IPS-20b (cell line): ENCODE results near the gene IL17C.

Source experiments
- H3K27ac ChIP-seq: one replicate; pipeline ENCODE4 v1.5.1; 2013; ENCODE audit warnings: low read length
- H3K27me3 ChIP-seq: 2 replicates; pipeline ENCODE4 v1.6.1; 2013; ENCODE audit warnings: mild to moderate bottlenecking, low read length, inconsistent platforms; ENCODE audit not compliant: insufficient read depth
- H3K36me3 ChIP-seq: 2 replicates; pipeline ENCODE4 v1.6.1; 2013; ENCODE audit warnings: low read depth, mild to moderate bottlenecking, inconsistent platforms, low read length, moderate library complexity; ENCODE audit not compliant: insufficient read depth
- H3K4me1 ChIP-seq: 2 replicates; pipeline ENCODE4 v1.6.1; 2013; ENCODE audit warnings: mild to moderate bottlenecking, control low read depth, inconsistent platforms, low read length, moderate library complexity; ENCODE audit not compliant: insufficient read depth
- H3K4me3 ChIP-seq: 2 replicates; pipeline ENCODE4 v1.5.1; 2013; ENCODE audit warnings: mild to moderate bottlenecking, low read length, inconsistent platforms
- H3K9ac ChIP-seq: 2 replicates; pipeline ENCODE4 v1.6.1; 2013; ENCODE audit warnings: low read depth, mild to moderate bottlenecking, inconsistent platforms, low read length, moderate library complexity
- H3K9me3 ChIP-seq: 2 replicates; pipeline ENCODE4 v1.6.1; 2013; ENCODE audit warnings: mild to moderate bottlenecking, low read depth, low read length, inconsistent platforms; ENCODE audit not compliant: insufficient read depth

The IL17C gene

DNA sequence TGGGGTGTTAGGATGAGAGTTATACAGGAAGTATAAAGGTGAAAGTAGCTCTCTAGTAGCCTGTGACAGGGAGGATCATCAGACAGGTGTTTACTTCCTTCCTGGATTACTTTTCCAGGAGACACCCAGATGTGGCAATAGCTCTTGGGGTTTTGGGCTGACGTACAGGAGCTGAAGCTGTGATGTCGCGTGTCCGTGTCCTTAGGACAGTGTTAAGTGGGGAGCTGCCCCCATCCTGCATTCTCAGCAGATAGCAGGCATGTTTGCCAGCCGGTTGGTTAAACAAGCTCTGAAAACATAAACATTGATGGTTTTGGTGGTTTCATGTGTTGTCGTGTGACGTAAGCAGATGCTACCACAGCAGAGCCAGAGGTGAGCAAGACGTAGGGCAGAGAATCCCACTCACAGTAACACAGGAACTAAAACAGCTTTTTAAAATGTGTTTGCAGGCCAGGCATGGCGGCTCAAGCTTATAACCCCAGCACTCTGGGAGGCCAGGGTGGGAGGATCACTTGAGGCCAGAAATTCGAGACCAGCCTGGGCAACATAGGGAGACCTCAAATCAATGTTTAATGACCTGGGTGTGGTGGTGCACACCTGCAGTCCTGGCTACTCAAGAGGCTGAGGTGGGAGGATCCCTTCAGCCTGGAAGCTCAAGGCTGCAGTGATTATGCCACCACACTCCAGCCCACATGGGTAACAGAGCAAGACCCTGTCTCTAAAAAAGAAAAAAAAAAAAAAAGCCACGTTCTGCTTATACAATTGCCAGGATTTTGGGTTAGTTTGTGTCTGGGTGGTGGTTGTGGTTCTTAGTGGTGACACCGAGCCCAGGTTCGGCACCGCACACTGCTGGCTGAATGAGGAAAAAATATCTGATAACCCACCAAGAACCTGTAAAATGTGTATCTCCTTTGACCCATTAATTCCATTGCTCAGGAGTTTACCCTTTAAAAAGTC is 18.2 kb upstream of the IL17C start:
- Histone ChIP-seq H3K9me3 (no peaks in the 10 kb centered on the region), H3K4me1 (no peaks in the 10 kb centered on the region; the same call in 1 of the 2 replicates), H3K27me3 (no peaks in the 10 kb centered on the region), H3K36me3 (peaks cover 53% of the 10 kb centered on the region), H3K4me3 (no peak overlapping the region), H3K9ac (no peak overlapping the region), H3K27ac (no peak overlapping the region)

DNA sequence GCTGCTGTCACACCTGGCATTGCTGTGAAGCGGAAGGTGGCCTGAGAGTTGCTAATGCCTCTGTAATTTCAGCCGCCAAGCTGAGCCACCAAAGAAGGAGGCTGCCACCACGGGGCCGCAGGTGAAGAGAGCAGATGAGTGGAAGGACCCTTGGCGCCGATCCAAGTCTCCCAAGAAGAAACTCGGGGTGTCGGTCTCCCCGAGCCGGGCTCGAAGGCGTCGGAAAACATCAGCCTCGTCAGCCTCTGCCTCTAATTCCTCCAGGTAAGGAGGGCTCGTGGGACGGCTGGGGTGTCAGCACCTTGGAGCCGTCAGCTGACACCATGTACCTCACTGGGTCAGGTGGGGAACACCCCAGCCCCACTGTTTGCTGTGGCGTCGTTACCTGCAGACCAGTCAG is 16.2 kb upstream of the IL17C start:
- Histone ChIP-seq H3K4me3 (no peak overlapping the region), H3K27me3 (no peaks in the 10 kb centered on the region), H3K27ac (no peak overlapping the region), H3K9me3 (no peaks in the 10 kb centered on the region), H3K4me1 (no peaks in the 10 kb centered on the region; the same call in 1 of the 2 replicates), H3K36me3 (peaks cover 61% of the 10 kb centered on the region), H3K9ac (no peak overlapping the region)

DNA sequence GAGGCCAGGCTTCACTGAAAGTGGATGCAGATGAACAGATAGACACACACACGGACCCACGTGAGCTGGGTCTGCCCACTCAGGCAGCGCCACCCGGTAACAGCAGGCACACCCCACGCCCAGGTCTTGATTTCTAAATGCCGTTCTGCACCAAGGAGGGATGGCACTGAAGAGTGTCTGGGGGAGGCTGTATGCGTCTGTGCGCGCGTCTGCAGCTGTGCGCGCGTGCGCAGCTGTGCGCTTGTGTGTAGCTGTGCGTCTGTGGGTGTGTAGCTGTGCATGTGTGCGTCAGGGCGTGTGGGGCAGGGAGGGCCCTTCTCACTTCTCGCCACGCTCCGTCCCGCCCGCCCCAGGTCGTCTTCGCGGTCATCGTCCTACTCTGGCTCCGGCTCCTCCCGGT is 15.5 kb upstream of the IL17C start:
- no peak overlapping the region for H3K9ac ChIP-seq
- no peaks in the 10 kb centered on the region for H3K9me3 ChIP-seq
- H3K27ac ChIP-seq = no peak overlapping the region
- peaks cover 67% of the 10 kb centered on the region for H3K36me3 ChIP-seq
- H3K4me3 ChIP-seq = no peak overlapping the region
- H3K27me3 ChIP-seq = no peaks in the 10 kb centered on the region
- H3K4me1 ChIP-seq = no peaks in the 10 kb centered on the region; the same call in 1 of the 2 replicates

DNA sequence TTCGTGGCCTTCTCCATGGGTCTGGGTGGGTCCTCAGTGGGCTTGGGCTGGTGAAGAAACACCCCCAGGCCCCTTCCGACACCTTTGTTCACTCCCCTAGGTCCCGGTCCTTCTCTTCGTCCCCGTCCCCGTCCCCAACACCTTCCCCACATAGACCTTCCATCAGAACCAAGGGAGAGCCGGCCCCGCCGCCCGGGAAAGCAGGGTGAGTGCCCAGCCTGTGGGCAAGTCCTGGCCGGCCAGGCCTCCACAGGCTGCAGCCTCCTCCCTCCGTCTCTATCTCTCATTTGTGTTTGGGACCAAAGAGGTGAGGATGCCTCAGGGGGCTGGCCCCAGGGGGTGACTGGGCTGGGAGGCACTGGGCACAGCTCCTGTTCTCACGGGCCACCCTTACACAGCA is 14.5 kb upstream of the IL17C start:
- Histone ChIP-seq H3K27me3 (no peaks in the 10 kb centered on the region), H3K9me3 (no peaks in the 10 kb centered on the region), H3K27ac (no peak overlapping the region), H3K4me1 (no peaks in the 10 kb centered on the region; the same call in 1 of the 2 replicates), H3K9ac (no peak overlapping the region), H3K36me3 (peaks cover 68% of the 10 kb centered on the region), H3K4me3 (no peak overlapping the region)

DNA sequence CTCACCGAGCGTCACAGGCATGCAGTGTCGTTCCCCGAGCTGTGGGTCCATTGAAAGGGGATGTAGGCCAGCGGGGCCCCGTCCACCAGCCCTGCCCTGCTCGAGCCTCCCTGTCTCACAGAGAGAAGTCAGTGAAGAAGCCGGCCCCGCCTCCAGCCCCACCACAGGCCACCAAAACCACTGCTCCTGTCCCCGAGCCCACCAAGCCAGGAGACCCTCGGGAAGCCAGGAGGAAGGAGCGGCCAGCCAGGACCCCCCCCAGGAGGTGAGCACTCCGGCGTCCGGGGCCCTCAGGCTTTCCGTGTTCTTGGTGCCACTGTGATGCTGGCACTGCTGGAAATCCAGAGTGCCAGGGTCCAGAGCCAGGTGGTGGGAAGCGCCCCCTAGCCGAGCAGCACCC is 13.9 kb upstream of the IL17C start:
- H3K36me3 ChIP-seq = peaks cover 67% of the 10 kb centered on the region
- no peaks in the 10 kb centered on the region for H3K4me1 ChIP-seq
- no peak overlapping the region for H3K9ac ChIP-seq
- H3K9me3 ChIP-seq = no peaks in the 10 kb centered on the region
- H3K27ac ChIP-seq = no peak overlapping the region
- H3K4me3 ChIP-seq = no peak overlapping the region
- no peaks in the 10 kb centered on the region for H3K27me3 ChIP-seq

DNA sequence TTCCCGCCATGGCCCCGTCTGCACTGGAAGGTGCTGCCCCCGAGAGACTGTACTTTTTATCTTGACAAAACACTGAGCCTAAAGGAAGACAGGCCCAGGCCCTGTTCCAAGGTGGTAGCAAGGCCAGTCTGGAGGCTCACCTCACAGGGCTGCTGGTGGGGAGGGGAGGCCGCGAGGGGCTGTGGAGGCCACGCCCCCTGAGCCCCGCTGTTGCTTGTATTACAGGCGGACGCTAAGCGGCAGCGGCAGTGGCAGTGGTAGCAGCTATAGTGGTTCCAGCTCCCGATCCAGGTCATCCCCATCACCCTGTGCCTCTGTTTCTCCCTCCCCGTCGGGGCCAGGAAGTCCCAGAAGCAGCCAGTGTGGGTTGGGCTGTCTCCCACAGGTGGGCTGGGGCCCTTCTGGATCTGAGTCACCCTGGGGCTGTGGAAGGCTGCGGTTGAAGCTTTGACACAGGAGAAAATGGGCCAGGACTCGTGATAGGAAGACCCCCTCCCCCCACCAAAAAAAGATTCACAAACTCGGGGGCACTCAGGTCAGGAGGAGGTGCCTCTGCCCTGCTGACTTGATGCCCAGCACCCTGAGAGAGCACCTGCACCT is 13.3 kb upstream of the IL17C start:
- H3K4me3 ChIP-seq = no peak overlapping the region
- H3K36me3 ChIP-seq = peaks cover 69% of the 10 kb centered on the region
- no peak overlapping the region for H3K27ac ChIP-seq
- H3K9me3 ChIP-seq = no peaks in the 10 kb centered on the region
- H3K4me1 ChIP-seq = no peaks in the 10 kb centered on the region
- no peak overlapping the region for H3K9ac ChIP-seq
- no peaks in the 10 kb centered on the region for H3K27me3 ChIP-seq

DNA sequence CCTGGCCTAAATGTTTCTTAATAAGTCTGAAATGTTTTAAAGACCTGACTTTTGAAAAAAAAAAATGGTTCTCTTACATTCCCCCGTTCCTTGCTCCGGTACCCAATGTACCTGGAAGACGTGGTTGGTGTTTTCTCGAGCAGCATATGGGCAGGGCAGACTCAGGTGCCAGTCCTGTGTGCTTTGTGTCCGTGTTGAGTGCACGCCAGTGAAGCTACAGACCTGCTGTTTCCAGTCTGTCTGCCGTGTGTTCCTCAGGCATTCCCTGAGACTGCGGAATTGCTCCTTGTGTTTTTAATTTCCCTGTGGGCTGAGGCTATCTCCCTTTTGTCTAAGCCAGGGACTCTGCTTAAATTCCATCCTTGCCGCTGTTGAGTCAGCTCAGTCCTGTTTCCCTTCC is 11.7 kb upstream of the IL17C start:
- Histone ChIP-seq H3K4me3 (no peak overlapping the region), H3K9ac (no peak overlapping the region), H3K27me3 (no peaks in the 10 kb centered on the region), H3K4me1 (no peaks in the 10 kb centered on the region), H3K9me3 (no peaks in the 10 kb centered on the region), H3K36me3 (peaks cover 79% of the 10 kb centered on the region), H3K27ac (no peak overlapping the region)

DNA sequence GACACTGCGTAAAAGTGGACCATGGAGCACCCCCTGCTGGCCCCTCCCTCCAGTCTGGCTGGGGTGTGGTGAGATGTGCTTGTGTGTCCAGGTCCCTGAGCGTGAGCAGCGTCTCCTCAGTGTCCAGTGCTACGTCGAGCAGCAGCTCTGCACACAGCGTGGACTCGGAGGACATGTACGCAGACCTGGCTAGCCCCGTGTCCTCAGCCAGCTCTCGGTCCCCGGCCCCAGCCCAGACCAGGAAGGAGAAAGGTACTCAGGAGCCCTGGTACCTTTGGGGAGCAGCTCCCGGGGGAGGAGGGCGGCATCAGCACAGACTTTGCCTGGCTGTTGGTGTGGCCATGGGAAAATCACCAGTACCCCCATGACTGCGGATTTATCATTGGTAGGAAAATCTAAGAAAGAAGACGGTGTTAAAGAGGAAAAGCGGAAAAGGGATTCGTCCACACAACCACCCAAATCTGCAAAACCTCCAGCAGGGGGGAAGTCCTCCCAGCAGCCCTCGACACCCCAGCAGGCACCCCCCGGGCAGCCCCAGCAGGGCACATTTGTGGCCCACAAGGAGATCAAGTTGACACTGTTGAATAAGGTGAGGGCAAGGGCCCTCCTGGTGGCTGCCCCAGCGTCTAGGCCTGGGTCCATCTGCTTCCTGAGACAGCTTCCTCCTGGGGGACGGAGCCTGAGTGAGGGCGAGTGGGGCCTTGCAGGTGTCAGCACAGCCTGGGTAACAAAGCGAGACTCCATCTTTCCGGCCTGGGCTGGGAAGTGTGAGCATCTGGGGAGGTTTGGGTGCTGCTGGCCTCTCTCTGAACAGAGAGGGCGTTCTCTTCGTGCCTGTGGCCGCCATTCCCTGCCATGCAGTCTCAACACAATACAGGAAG is 10.6 kb upstream of the IL17C start:
- H3K4me3 ChIP-seq = no peak overlapping the region
- H3K27ac ChIP-seq = peak overlapping the region; percentile 53
- H3K9me3 ChIP-seq = no peaks in the 10 kb centered on the region
- H3K27me3 ChIP-seq = no peaks in the 10 kb centered on the region
- no peaks in the 10 kb centered on the region for H3K4me1 ChIP-seq
- H3K36me3 ChIP-seq = peaks cover 75% of the 10 kb centered on the region
- no peak overlapping the region for H3K9ac ChIP-seq

DNA sequence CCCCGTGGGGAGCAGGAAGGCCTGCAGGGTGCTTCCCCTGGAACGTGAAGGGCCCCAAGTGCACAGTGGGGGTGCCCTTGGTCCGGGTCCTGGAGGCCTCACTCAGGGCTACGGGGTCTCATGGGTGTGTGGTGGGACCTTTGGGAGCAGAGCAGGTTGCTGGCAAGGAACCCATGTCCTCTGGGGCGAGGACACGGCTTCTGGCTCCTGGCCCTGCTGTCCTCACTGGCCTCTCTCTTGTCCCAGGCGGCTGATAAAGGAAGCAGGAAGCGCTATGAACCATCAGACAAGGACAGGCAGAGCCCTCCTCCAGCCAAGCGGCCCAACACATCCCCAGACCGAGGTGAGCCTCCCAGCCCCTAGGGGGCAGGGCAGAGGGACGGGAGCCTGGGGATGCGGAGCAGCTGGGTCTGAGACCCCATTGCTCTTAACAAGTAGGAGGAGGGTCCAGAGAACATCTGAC is 9.8 kb upstream of the IL17C start:
- Histone ChIP-seq H3K27me3 (no peaks in the 10 kb centered on the region), H3K9me3 (no peaks in the 10 kb centered on the region), H3K4me3 (no peak overlapping the region), H3K4me1 (no peaks in the 10 kb centered on the region), H3K36me3 (peaks cover 67% of the 10 kb centered on the region), H3K9ac (no peak overlapping the region), H3K27ac (peak overlapping the region; percentile 53)

DNA sequence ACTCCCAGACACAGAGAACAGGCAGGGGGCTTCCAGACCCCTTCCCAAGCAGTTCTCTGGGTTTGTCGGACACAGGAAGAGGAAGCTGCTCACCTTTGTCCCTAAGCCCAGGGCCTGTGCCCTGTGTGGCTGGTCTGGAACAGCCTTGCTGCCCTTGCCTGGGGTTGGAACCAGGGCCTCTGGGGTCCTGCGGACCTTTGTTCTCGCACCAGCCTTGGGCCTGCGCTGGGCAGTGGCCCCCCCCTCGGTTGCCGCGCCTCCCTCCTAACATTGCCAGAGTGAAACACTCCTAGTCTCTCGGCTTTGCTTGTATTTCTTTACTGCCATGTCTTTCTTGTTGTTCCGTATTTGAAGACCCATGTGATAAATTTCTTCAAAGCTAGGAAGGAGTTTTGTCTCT is 8.5 kb upstream of the IL17C start:
- Histone ChIP-seq H3K9ac (no peak overlapping the region), H3K4me1 (no peaks in the 10 kb centered on the region; the same call in 1 of the 2 replicates), H3K4me3 (no peak overlapping the region), H3K36me3 (peaks cover 55% of the 10 kb centered on the region), H3K27ac (no peak overlapping the region), H3K9me3 (no peaks in the 10 kb centered on the region), H3K27me3 (peaks cover under 1% of the 10 kb centered on the region; the same call in 1 of the 2 replicates)

DNA sequence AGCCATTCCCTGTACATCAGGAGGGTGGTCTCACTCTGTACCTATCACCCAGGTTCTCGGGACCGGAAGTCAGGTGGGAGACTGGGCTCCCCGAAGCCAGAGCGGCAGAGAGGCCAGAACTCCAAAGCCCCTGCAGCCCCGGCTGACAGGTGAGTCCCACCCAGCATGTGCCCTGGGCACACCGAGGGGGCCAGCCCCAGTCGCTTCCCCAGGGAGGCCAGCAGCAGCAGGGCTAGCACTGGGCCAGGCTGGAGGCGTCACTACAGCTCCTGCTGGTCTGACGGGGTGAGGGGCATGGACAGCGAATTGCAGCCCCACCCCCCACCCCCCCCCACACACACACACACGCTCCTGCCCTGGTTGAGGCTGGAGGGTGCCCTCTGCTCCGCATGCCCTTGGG is 7.9 kb upstream of the IL17C start:
- H3K4me3 ChIP-seq = no peak overlapping the region
- no peaks in the 10 kb centered on the region for H3K9me3 ChIP-seq
- no peak overlapping the region for H3K27ac ChIP-seq
- H3K9ac ChIP-seq = no peak overlapping the region
- no peaks in the 10 kb centered on the region; the same call in 1 of the 2 replicates for H3K4me1 ChIP-seq
- H3K27me3 ChIP-seq = peaks cover 7% of the 10 kb centered on the region
- H3K36me3 ChIP-seq = peaks cover 51% of the 10 kb centered on the region
